ENCODE data around the gene HCFC1R1.
"Not testable (repeated sequence)": the region's sequence is repeated elsewhere in the genome, so short reads cannot be mapped to it uniquely, and the experiment has no call there.

The HCFC1R1 gene

DNA sequence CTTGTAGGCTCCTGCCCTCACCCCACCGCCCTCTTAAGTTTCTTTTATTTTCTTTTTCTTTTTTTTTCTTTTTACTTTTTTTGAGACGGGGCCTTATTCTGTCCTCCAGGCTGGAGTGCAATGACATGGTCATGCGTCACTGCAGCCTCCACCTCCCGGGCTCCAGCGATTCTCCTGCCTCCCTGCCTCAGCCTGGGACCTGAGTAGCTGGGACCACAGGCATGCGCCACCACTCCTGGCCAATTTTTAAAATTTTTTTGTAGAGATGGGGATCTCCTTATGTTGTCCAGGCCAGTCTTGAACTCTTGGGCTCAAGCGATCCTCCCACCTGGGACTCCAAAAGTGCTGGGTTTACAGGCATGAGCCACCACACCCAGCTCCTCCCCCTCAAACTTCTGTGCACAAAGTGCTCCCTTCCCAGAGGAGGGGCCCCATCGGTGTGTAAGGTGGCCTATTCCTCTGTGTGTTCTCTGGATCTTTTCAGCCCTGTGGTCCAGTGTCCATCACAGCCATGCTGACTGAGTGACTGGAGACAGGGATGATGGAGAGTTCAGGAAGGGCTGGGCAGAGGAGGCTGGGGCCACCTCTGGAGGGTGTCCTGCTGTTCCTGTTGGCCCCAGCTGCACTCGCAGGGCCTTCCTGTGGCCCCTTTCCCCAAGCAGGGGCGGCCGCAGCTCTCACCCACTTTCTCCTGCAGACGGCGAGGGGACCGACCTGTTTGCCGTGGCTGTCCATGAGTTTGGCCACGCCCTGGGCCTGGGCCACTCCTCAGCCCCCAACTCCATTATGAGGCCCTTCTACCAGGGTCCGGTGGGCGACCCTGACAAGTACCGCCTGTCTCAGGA lies 32.8 kb upstream of the HCFC1R1 start:
- no peak for DNase-seq

DNA sequence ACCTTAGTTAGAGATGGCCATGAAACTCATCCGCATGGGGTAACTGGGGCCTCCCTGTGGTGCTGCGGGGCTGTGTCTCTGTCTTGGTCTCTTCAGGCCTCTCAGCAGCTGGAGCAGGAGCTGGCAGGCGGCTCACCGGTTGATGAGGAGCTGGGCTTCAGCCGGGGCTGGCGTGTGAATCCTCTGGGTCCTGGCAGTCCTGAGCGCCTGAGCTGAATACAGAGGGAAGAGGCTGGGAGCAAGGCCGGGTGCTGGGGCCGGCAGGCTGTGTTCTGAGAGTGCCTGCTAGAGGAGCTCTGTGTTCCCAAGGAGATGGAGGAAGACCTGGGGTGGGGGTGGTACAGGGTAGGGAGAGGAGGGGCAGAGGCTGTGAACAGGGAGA lies 32.0 kb upstream of the HCFC1R1 start:
- DNase-seq: not testable (repeated sequence)

DNA sequence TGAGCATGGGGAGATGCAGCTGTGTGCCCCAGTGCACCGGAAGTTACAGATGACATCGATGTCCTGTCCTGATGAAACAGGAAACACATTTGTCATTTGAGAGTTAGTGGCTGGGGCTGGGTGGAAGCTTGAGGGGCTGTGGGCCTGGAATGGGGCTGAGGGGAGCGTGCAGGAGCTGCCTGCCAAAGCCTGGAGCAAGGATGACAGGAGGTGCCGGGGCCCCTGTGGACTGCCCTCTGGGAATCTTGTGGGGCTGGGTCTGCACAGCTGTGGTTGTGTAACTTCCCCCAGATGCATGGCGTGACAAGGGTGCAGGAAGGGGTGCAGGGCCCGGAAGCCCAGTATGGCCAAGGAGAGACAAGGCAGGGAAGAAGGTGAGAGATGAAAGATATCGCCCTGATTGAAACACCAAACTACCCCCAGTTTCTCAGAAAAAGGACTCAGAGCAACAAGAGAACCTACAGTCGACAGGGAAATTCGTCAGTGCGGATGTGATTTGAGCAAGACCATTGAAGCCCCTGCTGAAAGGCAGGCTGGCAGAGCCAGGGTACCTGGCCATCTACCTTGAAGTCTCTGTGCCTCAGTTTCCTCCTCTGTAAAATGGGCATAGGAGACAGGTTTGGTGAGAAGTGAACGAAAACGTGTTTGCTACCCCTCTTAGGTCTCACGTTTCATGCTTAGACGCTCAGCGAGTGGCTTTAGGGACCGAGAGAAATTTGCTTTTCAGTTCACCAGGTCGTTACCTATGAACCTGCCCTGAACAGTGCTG lies 31.4 kb upstream of the HCFC1R1 start:
- DNase-seq: no peak

DNA sequence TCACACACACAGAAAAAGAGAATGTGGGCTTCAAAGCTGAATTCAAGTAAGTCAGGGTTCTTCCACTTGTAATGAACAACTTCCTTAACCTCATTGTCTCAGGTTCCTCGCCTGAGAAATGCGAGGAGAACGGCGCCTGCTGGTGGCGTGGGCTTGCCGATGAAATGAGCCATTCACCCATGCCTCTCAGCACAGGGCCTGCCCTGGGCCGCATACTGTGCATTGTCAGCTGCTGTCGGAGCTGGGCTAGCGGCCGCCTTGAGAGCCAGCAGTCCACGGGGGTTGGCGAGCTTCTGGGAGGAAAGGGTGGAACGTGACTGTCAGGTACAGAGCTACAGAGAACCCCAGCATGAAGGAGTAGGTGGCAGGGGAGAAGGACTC lies 29.6 kb upstream of the HCFC1R1 start:
- DNase-seq: not testable (repeated sequence)

DNA sequence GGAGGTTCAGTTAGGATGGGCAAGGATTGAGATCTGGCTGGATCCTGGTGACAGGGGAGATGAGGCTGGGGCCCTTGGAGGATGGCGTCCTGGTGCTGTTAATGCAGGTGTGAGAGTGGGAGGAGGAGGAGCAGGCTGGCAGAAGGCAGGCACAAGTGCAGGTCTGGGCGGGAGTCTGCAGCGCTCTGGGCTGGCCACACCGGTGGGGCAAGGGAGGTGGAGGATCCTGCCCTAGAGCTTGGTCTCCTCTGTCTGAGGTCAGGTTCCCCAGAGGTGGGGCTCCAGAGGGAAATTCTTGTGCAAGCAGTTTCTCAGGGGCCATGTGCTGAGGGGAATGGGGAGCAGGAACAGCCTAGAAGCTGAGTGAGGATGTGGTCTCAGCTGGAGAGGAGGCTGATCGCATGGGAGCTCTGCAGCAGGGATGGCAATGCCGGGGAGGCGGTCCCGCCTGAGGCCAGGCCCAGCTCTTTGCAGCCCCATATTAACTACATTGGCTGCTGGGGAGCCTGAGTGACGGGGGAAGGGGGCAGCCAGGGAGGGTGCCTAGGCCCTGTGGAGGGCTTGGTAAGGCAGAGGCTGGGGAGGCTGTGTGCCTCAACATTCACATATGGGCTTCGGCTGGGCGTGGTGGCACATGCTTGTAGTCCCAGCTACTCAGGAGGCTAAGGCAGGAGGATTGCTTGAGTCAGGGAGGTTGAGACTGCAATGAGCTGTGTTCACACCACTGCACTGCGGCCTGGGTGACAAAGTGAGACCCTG lies 29.0 kb upstream of the HCFC1R1 start:
- DNase-seq: not testable (repeated sequence)

DNA sequence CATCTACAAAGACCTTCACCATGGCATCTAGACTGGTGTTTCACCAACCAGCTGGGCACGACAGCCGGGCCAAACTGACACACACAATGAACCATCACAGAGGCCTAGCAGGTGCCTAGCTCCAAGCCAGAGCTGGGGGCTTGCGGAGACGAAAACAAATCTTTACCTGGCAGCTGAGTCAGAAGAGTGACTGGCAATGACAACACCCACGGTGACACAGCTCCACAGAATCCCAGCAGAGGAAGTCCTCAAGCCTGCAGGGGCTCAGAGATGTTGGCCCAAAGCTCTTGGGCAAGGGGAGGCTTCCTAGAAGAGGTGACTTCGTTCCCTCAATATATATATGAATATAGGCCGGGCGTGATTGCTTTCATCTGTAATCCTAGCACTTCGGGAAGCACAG lies 27.8 kb upstream of the HCFC1R1 start:
- no peak for DNase-seq

DNA sequence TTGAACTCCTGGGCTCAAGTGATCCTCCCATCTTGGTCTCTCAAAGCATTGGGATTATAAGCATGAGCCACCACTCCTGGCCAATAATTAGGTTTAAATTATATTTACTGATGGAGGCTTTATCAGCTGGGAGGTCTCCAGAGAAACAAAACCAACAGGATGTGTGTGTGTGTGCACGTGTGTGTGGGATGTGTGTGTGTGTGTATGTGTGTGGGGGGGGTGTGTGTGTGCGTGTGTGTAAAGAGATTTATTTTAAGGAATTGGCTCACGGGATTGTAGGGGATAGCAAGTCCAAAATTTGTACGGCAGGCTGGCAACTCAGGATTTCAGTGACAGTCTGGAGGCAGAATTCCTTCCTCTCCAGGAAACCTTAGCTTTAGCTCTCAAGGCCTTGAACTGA lies 27.3 kb upstream of the HCFC1R1 start:
- no peak for DNase-seq

DNA sequence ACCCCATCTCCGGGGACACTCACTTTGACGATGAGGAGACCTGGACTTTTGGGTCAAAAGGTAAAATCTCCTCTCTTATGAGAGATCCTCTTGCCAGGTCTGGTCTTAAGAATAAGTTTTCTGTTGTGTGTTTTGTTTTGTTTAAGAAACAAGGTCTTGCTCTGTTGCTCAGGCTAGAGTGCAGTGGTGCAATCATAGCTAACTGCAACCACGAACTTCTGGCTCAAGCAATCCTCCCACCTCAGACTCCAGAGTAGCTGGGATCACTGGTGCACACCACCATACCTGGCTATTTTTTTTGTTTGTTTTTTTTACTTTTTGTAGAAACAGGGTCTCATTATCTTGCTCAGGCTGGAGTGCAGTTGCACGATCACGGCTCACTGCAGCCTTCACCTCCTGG lies 26.7 kb upstream of the HCFC1R1 start:
- DNase-seq: no peak

DNA sequence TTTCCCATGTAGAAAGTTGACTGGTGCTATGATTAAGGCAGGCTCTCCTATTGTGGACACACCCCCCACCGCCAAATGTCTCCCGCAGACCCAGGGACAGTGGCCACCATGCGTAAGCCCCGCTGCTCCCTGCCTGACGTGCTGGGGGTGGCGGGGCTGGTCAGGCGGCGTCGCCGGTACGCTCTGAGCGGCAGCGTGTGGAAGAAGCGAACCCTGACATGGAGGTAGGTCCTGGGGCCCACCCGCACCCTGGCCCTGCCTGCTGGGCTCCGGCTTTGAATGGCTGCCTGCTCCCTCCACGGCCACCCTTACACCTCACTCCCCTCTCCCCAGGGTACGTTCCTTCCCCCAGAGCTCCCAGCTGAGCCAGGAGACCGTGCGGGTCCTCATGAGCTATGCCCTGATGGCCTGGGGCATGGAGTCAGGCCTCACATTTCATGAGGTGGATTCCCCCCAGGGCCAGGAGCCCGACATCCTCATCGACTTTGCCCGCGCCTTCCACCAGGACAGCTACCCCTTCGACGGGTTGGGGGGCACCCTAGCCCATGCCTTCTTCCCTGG lies 26.3 kb upstream of the HCFC1R1 start:
- no peak for DNase-seq

DNA sequence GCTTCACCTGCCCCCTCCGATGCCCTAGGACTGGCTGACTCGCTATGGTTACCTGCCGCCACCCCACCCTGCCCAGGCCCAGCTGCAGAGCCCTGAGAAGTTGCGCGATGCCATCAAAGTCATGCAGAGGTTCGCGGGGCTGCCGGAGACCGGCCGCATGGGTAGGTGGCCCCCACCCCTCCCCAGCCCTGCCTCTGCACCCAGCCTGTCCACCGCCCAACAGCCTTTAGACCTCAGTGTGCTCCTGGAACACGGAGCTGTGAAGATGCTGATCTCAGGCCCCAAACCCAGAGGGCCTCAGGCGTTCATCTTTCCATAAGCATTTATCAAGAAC lies 23.6 kb upstream of the HCFC1R1 start:
- DNase-seq: no peak

DNA sequence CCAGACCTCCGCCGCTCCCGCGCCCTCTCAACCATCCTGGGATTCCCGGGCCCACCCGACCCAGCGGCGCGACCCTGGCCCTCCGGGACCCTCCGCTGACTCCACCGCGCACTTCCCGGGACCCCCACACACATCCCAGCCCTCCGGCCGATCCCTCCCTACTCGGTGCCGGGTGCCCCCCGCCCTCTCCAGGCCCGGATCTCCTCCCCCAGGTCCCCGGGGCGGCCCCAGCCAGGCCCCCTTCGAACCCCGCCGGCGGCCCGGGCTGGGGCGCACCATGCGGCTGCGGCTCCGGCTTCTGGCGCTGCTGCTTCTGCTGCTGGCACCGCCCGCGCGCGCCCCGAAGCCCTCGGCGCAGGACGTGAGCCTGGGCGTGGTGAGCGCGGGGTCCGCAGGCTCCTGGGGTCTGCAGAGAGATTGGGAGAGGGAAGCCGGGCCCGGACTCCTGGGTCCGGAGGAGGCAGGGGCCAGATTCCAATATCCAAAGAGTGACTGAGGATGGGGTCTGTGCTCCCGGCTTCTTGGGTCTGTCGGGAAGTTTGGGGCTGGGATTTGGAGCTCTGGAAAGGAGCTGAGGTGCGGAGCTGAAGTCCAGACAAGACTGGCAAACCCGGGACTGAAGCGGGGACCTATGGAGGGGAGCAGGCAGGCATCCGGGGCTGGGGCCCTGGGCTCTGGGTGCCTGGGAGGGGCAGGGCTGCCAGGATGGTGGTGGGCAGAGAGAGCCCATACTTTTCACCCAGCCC lies 23.1 kb upstream of the HCFC1R1 start:
- no peak for DNase-seq

DNA sequence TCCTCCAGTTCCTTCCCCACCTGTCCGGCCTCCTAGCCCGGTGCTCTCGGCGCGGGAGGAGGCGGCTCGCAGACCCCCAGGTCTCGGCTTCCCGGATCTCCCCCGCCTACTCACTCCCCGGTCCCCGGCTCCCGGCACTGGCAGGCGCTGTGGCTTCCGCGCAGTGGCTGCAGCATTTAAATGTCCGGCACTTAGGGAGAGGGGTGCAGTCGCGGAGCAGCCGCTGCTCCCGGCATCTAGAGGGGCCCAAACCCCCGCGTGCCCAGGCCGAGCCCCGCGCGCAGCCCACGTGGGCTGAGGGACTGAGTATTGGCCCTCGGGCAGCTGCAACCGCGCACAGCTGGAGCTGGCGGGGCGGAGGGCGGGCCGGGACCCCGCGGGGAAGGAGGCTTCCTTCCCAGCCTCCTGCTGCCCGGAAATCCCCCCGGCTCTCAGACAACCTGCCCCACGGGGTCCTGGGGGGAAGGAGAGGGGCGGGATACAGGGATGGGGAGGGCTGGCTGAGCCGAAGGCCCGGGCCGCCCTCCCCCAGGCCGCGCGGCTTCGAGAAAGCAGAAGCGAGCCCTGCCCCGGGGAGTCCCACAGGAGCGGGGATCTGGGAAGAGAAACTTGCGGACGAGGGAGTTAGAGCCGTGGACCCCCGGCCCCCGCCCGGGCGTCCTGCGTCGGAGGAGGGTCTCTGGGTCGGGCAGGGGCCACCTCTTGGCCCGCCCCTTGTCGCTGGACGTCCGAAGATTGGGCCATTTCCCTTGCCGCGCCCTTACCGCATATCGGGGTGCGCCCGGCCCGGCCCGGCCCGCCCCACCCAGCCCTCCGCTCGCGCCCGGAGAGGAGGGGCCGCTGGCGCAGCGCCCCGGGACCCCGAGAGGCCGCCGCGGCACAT lies 22.3 kb upstream of the HCFC1R1 start, which contains the start of gene MMP25:
TSS of gene MMP25 (plus strand) at position 804 of the 883 bp plus-strand sequence. CDS start 357 bp downstream, outside the sequence.
- DNase-seq: no peak

DNA sequence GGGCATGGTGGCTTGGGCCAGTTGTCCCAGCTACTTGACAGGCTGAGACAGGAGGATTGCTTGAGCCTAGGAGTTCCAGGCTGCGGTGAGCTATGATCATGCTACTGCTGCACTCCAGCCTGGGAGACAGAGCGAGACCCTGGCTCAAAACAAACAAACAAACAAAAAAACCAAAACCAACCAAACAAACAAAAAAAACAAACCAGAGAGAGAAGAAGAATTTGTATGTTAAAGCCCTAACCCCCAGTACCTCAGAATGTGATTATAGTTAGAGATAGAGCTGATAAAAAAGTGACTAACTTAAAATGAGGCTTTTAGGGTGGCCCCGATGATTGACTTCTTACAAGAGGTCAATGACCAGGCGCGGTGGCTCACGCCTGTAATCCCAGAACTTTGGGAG lies 21.0 kb upstream of the HCFC1R1 start:
- no peak for DNase-seq

DNA sequence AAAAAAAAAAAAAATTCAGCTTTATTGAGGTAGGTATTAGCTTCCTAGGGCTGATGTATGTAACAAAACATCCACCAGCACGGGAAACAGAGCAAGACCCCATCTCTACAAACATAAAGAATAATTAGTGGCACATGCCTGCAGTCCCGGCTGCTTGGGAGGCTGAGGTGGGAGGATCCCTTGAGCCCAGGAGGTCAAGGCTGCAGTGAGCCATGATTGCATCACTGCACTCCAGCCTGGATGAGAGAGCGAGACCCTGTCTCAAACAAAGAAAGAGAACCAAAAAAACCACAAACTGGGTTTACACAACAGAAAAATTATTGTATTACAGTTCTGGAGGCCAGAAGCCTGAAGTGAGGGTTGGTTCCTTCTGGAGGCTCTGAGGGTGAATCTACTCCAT lies 18.6 kb upstream of the HCFC1R1 start:
- DNase-seq: no peak

DNA sequence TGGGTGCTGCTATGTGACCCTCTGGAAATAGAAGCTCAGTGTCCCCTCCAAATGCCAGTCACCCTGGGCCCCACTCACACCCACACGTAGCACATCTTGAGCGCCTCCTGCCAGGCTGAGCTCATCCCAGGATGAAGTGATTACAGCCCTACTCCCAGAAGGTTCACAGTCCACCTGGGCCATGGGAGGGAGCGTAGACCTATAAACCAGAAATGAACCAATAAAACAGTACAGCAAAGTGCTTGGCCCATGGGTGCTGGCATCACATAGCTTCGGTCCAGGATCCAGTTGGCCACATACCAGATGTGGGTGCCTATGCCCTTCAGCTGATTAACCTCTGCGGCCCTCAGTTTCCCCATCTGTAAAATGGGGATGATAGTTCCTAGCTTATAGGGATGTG lies 15.2 kb upstream of the HCFC1R1 start:
- DNase-seq: no peak

DNA sequence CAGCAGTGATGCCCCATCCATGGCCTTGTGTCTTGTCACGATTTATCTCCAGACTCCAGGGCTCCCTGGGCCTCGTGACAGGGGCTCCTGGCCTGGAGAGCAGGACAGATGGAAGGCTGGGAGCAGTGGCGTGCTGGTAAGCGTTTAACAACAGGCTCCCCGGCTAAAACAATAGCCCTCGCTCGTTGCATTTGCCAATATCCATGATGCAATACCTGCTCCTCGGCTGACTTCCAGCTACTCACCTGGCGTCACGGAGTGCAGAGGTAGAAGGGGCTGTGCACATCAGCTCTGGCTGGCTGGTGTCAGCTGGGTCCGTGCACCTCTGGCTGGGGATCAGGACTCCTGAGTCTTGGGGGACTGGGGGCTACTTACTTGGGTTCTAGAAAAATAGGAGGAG lies 14.5 kb upstream of the HCFC1R1 start:
- no peak for DNase-seq

DNA sequence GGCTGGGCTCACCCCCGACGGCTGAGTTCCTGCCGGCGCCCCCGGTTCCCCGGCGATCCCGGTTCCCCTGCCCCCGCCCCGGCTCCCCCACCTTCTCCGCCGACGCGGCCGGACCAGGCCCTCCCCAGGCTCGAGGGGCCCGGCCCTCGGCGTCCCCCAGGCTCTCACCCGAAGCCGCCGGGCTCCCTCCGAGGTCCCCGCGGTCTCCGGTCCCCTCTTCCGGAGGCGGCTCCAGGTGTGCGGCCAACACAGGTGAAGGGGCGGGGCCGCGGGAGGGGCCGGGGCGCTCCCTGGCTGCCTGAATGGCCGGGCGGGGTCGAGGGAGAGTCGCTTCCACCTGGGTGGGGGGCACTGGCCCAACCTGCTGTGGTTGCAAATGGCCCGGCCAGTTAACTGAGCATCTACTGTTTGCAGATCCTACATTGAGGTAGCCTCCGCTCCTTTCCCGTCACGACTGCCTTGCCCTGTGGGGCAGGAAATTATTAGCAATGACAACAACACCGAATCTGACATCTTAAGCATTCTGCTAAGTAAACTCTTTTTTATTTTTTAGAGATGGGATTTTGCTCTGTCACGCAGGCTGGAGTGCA lies 13.1 kb upstream of the HCFC1R1 start, which contains the start of gene BICDL2:
TSS of gene BICDL2 (minus strand) at position 219 of the 590 bp plus-strand sequence. CDS start 1,448 bp downstream, outside the sequence.
- DNase-seq: no peak

DNA sequence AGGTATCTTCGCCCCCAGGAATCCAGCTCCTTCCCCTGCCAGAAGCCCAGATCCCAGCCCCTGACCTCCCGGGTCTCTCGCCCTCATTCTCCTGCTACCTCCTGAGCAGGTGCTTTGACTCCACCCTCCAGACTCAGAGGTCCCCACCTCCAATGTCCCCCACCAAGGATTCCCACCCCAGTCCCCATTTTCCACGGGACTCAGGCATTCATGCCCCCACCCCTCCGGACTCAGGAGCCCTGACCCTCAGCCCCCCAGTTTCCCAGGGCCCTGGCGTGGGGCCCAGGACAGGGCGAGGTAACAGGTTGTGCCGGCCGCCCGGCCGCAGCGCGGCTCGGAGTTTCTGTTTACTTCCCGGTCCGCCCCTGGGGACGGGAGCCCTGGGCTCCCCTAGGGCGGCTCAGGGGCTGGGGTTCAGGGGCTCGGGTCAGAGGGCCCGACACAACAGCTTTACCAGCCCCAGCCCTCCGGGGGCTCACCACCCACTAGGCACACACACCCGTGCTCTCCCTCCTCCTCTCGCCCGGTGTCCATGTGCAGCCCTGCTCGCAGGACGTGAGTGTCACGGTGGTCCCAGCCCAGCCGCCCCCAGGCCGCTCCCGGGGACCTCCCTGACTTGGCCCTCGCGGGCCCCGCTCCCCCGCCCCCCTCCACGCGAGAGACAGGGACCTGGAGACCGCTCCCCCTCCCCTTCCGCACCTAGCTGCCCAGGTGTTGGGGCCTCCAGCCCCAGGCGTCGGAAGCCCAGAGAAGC lies 12.4 kb upstream of the HCFC1R1 start:
- no peak for DNase-seq

DNA sequence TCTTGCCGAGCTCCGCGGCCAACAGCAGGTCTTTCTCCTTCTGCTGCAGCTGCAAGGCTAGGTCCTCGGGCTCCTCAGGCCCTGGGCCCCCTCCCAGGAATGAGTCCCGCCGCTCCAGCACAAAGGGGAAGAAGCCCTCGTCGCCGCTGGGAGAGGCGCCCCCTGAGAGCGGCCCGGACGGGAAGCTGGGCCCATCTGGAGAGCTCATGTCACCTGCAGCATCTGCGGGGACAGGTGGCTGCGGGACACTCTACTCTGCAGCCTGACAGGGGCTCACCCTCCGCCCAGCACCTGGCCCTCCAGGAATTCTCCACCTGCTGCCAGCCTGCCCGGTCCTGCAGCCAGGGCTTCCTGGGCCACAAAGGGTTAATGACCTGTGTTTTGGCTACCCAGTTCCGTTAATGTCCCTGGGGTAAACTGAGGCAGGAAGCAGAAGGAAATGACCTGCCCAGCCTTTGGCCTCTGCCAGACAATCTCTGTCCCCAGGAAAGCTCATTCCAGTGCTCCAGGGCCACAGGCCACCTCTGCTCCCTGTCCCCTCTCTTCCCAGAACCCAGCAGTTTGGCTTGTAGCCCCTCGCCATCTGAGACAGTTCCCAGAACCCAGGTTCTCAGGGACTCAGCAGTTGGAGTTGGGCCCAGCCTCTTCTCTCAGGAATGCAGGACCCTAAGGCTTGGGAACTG lies 11.7 kb upstream of the HCFC1R1 start:
- DNase-seq: no peak

DNA sequence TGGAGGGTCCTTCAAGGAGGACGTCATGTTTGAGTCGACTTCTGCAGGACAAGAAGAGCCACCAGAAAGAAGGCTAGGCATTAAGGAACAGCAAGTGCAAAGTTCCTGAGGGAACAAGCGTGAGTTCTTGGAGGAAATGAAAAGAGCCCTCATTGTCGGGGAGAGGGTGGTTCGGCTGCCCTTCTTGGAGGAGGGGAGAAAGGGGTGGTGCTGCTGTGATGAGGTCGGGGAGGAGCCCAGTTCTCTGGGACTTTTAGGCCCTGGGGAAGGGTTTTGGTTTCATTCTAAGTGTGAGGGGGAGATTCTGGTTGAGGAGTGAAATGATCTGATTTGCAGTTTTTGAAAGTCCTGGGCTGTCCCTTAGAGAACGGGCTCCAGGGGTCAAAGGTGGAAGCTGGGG lies 8.9 kb upstream of the HCFC1R1 start:
- no peak for DNase-seq
